ENCODE measurements around the gene CASQ2. TPM values are rescaled to one million over a fixed set of nuclear protein-coding genes. Genes with fewer than 3 reads are reported as not detected.

Gene CASQ2
- total and polyA plus RNA-seq, 2 donors (not counting 3 experiments of a cell fraction or from before 2014, with no cell fraction given), result not detected

- no peak overlapping the region for H3K27ac ChIP-seq (ENCODE audit: insufficient read depth, low read depth, low read length)
- no peak overlapping the region for H2AFZ ChIP-seq (ENCODE audit: low read depth, low read length)
- no peak for TF ChIP-seq POLR2AphosphoS5 (IDR thresholded peaks at IDR 0.05; ENCODE audit: insufficient read depth, low read depth, low read length)
- no peak for TF ChIP-seq FOS (IDR thresholded peaks at IDR 0.05; ENCODE audit: borderline replicate concordance, insufficient read depth, low read length)
- no peak for TF ChIP-seq CTCF (IDR thresholded peaks at IDR 0.05; ENCODE audit: extremely low read depth in 1 of 2, insufficient read depth in 1 of 2, low read depth in 1 of 2, low read length in 2 of 2)
- no peak for TF ChIP-seq MAX (IDR thresholded peaks at IDR 0.05; ENCODE audit: insufficient read depth, insufficient read length)
- no peak for TF ChIP-seq GATA2 (IDR thresholded peaks at IDR 0.05; ENCODE audit: insufficient read depth, insufficient read length, low read depth, low read length)
- no peaks in the 10 kb centered on the region for H3K27me3 ChIP-seq (ENCODE audit: control insufficient read depth in 2 of 2, insufficient read depth in 2 of 2, low read length in 2 of 2)
- no peaks in the 10 kb centered on the region for H3K36me3 ChIP-seq (ENCODE audit: control insufficient read depth in 2 of 2, extremely low read depth in 1 of 2, insufficient read depth in 2 of 2, low read length in 2 of 2)
- DNase-seq (ENCODE audit: low read depth, low spot score) (no peak), FAIRE-seq (no peak)
- ChIA-PET CTCF (interaction anchor here (1.1 to 1.4 kb wide), 2 partner anchors 22 to 120 kb away, joined by 4 to 6 read pairs; no protein-coding TSS in a partner anchor), POLR2A (no interaction called here)
- no peaks in the 10 kb centered on the region for H4K20me1 ChIP-seq (replicated peaks; ENCODE audit: control insufficient read depth, extremely low read depth, insufficient read depth, low read length)
- dilution Hi-C loops (cut with MboI; ENCODE audit: extremely low pct_ligation_motif_present, low sequenced_read_pairs), result no loop called here
- no peaks in the 10 kb centered on the region for H3K4me1 ChIP-seq (ENCODE audit: control insufficient read depth, extremely low read depth, insufficient read depth, low read length)
- no TSS peak for BruUV-seq (replicated peaks)
- no peaks in the 10 kb centered on the region for H3K9me1 ChIP-seq (replicated peaks; ENCODE audit: control insufficient read depth, extremely low read depth, insufficient read depth, low read length)
- H3K79me2 ChIP-seq (ENCODE audit: control insufficient read depth, insufficient read depth, low read length), result no peaks in the 10 kb centered on the region
- no peak overlapping the region for H3K9ac ChIP-seq (replicated peaks; ENCODE audit: extremely low read depth, insufficient read depth, low read length)
- no peak overlapping the region for H3K4me3 ChIP-seq (replicated peaks in 1 of 3; ENCODE audit: insufficient read depth in 1 of 3, low read depth in 1 of 3, low read length in 3 of 3)
- intact Hi-C loops (cut with micrococcal nuclease), result no loop called here
- no peak overlapping the region for H3K4me2 ChIP-seq (ENCODE audit: insufficient read depth, low read length)
- H3K9me3 ChIP-seq (replicated peaks; ENCODE audit: control insufficient read depth, insufficient read depth, low read length), result no peaks in the 10 kb centered on the region
Measured at GRCh38 chr1:115728341-115728740, 40.2 kb downstream of the CASQ2 start.

Measured in endothelial cell of umbilical vein (primary cell).